ENCODE data around the gene CCND3. TPM values are rescaled to one million over a fixed set of nuclear protein-coding genes. Genes with fewer than 3 reads are reported as not detected.
A peak's percentile ranks its signal among the peaks of the same experiment; 100 is the strongest.

Gene CCND3
- total and polyA plus RNA-seq, 2 of the 13 experiments (the other 11 are each of a cell fraction or from before 2014, with no cell fraction given) = 4.3 to 7.2 TPM

DNA sequence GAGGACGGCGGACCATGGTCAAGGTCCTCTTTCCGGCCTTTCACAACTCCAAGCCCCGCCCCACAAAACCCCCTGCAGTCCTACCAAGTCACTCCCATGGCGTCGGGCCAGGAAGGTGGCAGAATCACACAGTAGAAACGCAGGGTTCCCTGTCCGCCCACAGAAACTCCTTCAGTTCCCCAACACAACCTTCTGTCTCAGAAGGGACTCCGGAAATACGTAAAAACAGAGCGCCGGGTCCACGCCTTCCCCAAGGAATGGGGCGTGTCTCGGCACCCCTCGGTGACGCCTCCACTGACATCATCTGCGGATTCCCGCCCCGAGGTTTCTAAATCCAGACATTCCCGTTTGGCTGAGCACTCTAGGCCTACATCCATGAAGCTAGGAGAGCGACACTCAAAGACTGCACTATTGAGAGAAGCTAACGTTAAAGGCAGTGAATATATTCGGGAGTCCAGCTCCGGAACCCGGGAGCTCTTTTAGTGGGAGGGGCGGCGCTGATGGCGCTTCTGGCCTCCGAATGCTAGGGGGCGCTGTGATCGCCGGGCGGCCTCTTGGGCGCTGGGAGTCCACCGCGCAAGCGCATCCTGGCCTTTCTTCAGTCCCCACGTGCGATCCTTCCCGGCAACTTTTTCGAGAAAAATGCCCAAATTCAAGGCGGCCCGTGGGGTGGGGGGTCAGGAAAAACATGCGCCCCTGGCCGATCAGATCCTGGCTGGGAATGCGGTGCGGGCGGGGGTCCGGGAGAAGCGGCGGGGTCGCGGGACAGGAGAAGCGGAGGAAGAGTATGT, 20.5 kb downstream of the CCND3 start, which contains the start of the genes BYSL and MED20 (continued):
- TF ChIP-seq ZNF816 (CRISPR knock-in tag; IDR thresholded peaks at IDR 0.05; ENCODE audit: borderline replicate concordance) (no peak), ZNF101 (CRISPR knock-in tag; IDR thresholded peaks at IDR 0.05; ENCODE audit: borderline replicate concordance, low read depth) (no peak; the same call in 1 of the 2 replicates), ASH2L (IDR thresholded peaks at IDR 0.05; ENCODE audit: insufficient read length, low read depth, low read length) (peak; percentile 99), ZNF292 (CRISPR knock-in tag; IDR thresholded peaks at IDR 0.05; ENCODE audit: borderline replicate concordance, low read depth) (0 out of 2 replicates have a peak, but pooled peaks have one; percentile 25), ZNF557 (CRISPR knock-in tag; IDR thresholded peaks at IDR 0.05) (peak; percentile 64; the same call in 1 of the 2 replicates), HNF1A (IDR thresholded peaks at IDR 0.05; ENCODE audit: low read depth) (peak; percentile 49; the same call in 1 of the 2 replicates), HNF1A (CRISPR knock-in tag; IDR thresholded peaks at IDR 0.05; ENCODE audit: borderline replicate concordance) (peak; percentile 72; the same call in 1 of the 2 replicates), ATF6 (CRISPR knock-in tag; conservative IDR thresholded peaks at IDR 0.05) (peak; percentile 70; the same call in 1 of the 2 replicates), GATAD2A (CRISPR knock-in tag; IDR thresholded peaks at IDR 0.05) (peak; percentile 63), ZMAT3 (CRISPR knock-in tag; conservative IDR thresholded peaks at IDR 0.05) (peak; percentile 87), FIP1L1 (IDR thresholded peaks at IDR 0.05; ENCODE audit: borderline replicate concordance, insufficient read depth, low read depth, low read length) (0 out of 2 replicates have a peak, but pooled peaks have one; percentile 83), TFDP2 (CRISPR knock-in tag; IDR thresholded peaks at IDR 0.05) (peak; percentile 78), CENPT (CRISPR knock-in tag; IDR thresholded peaks at IDR 0.05; ENCODE audit: low read depth) (0 out of 2 replicates have a peak, but pooled peaks have one; percentile 60), ZNF841 (CRISPR knock-in tag; IDR thresholded peaks at IDR 0.05; ENCODE audit: borderline replicate concordance) (no peak)
- TF ChIP-seq, protein P1, sequence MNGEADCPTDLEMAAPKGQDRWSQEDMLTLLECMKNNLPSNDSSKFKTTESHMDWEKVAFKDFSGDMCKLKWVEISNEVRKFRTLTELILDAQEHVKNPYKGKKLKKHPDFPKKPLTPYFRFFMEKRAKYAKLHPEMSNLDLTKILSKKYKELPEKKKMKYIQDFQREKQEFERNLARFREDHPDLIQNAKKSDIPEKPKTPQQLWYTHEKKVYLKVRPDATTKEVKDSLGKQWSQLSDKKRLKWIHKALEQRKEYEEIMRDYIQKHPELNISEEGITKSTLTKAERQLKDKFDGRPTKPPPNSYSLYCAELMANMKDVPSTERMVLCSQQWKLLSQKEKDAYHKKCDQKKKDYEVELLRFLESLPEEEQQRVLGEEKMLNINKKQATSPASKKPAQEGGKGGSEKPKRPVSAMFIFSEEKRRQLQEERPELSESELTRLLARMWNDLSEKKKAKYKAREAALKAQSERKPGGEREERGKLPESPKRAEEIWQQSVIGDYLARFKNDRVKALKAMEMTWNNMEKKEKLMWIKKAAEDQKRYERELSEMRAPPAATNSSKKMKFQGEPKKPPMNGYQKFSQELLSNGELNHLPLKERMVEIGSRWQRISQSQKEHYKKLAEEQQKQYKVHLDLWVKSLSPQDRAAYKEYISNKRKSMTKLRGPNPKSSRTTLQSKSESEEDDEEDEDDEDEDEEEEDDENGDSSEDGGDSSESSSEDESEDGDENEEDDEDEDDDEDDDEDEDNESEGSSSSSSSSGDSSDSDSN (CRISPR knock-in tag; IDR thresholded peaks at IDR 0.05) = peak; percentile 64; the same call in 1 of the 2 replicates
- TF ChIP-seq, protein P2, sequence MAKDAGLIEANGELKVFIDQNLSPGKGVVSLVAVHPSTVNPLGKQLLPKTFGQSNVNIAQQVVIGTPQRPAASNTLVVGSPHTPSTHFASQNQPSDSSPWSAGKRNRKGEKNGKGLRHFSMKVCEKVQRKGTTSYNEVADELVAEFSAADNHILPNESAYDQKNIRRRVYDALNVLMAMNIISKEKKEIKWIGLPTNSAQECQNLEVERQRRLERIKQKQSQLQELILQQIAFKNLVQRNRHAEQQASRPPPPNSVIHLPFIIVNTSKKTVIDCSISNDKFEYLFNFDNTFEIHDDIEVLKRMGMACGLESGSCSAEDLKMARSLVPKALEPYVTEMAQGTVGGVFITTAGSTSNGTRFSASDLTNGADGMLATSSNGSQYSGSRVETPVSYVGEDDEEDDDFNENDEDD (CRISPR knock-in tag; IDR thresholded peaks at IDR 0.05; ENCODE audit: borderline replicate concordance) = peak; percentile 69; the same call in 1 of the 2 replicates
